ENCODE data around the gene TMEM163.

TMEM163 gene

DNA sequence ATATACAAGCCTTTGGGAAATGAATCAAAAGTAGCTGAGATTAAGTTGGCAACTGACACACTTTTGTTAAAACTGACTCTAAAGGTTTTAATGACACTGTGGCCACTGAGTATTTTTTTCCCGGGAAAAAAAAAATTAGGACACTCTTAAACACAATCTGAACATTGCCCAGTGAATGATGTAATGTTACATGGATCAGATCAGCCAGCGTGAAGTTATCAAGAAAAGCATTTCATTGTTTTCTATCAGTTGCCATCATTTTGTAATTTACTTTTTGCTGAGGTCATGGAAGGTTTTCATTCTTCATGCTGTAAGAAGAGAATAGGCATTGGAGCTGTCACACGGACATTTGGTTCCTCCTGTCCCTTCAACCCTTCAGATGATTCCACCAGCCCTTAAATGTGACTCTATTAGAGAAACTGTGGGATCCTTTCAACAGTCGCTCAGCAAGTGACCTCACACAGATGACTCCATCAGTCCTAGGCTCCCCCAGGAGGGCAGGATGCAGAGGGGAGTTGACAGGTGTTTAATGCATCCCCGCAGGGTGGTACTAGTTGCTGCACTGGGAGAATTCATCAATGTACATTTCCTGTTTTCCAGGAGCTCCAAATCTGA lies 300.7 kb downstream of the TMEM163 start:
- FAIRE-seq (no peak), DNase-seq (ENCODE audit: insufficient read length, low spot score) (no peak)
- TF ChIP-seq TAF1 (IDR thresholded peaks at IDR 0.05; ENCODE audit: low read depth, low read length) (no peak), POLR2A (IDR thresholded peaks at IDR 0.05; ENCODE audit: low read depth, low read length) (no peak), POLR2AphosphoS5 (IDR thresholded peaks at IDR 0.05; ENCODE audit: low read depth, low read length) (no peak), SPI1 (IDR thresholded peaks at IDR 0.05; ENCODE audit: low read depth, low read length) (no peak), PAX5 (IDR thresholded peaks at IDR 0.05; ENCODE audit: insufficient read depth, low read length, severe bottlenecking) (no peak), POU2F2 (IDR thresholded peaks at IDR 0.05; ENCODE audit: low read depth, low read length) (no peak)

GRCh38 chr2:134416637-134417036 lies 302.2 kb downstream of the TMEM163 start:
- no peak for DNase-seq (ENCODE audit: insufficient read length, low spot score)
- FAIRE-seq: no peak
- no peak for TF ChIP-seq POLR2A (IDR thresholded peaks at IDR 0.05; ENCODE audit: low read depth, low read length)
- no peak for TF ChIP-seq POU2F2 (IDR thresholded peaks at IDR 0.05; ENCODE audit: low read depth, low read length)
- no peak for TF ChIP-seq SPI1 (IDR thresholded peaks at IDR 0.05; ENCODE audit: low read depth, low read length)
- no peak for TF ChIP-seq TAF1 (IDR thresholded peaks at IDR 0.05; ENCODE audit: low read depth, low read length)
- TF ChIP-seq PAX5 (IDR thresholded peaks at IDR 0.05; ENCODE audit: insufficient read depth, low read length, severe bottlenecking): no peak

DNA sequence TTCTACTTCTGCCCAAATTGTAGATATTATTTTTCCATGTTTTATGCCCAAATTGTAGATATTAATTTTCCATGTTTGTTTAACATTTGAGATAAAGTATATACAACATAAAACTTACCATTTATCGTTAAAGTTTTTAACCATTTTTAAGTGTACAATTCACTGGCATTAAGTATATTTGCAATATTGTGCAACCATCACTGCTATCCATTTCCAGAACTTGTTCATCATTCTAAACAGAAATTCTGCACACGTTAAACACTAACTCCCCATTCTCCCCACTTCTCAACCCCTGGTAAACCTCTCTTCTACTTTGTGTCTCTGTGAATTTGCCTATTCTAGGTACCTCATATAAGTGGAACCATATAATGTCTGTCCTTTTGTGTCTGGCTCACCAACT lies 302.8 kb downstream of the TMEM163 start:
- DNase-seq (ENCODE audit: insufficient read length, low spot score): no peak
- no peak for FAIRE-seq
- TF ChIP-seq TAF1 (IDR thresholded peaks at IDR 0.05; ENCODE audit: low read depth, low read length): no peak
- TF ChIP-seq PAX5 (IDR thresholded peaks at IDR 0.05; ENCODE audit: insufficient read depth, low read length, severe bottlenecking): no peak
- no peak for TF ChIP-seq POLR2A (IDR thresholded peaks at IDR 0.05; ENCODE audit: low read depth, low read length)
- TF ChIP-seq POLR2AphosphoS5 (IDR thresholded peaks at IDR 0.05; ENCODE audit: low read depth, low read length): no peak

DNA sequence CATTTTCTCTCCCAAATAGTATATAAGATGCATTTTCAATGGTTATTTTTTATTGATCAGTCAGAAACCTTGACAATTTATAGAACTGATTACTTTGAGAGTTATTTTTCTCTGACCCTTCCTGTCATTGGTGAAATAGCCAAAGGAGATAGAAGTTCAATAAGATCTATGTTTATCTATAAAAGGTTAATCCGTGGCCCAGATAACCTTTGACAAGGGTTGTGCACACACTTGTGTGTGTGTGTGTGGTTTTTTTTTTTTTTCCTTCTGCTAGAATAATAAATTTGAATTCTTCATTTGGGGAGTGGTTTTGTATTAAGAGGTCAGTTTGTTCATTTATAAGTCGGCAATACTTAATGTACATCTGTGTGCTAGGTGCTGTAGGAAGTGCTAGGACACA lies 304.9 kb downstream of the TMEM163 start:
- TF ChIP-seq POLR2AphosphoS5 (IDR thresholded peaks at IDR 0.05; ENCODE audit: low read depth, low read length) (no peak), PAX5 (IDR thresholded peaks at IDR 0.05; ENCODE audit: insufficient read depth, low read length, severe bottlenecking) (no peak), POU2F2 (IDR thresholded peaks at IDR 0.05; ENCODE audit: low read depth, low read length) (no peak), TAF1 (IDR thresholded peaks at IDR 0.05; ENCODE audit: low read depth, low read length) (no peak), POLR2A (IDR thresholded peaks at IDR 0.05; ENCODE audit: low read depth, low read length) (no peak), SPI1 (IDR thresholded peaks at IDR 0.05; ENCODE audit: low read depth, low read length) (no peak)
- DNase-seq (ENCODE audit: insufficient read length, low spot score) (no peak), FAIRE-seq (no peak)

DNA sequence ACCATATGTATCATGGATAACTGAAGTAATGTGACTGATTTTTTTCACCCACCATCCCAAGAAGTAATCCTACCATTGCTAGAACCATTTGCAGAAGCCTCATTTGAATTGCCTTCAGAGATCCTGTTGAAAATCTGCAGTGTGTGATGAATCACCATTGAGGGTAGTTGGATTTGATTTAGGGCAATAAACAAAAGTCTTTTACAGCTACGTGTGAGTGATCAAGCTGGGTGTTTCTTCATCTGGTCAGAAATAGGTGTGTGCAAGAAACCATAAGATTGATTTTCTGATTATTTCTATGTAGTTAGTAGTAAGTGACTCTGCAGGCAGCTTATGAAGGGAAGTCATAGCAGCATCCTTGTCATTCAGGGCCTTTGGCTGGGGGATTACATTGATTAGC lies 305.4 kb downstream of the TMEM163 start:
- FAIRE-seq: no peak
- no peak for TF ChIP-seq POLR2AphosphoS5 (IDR thresholded peaks at IDR 0.05; ENCODE audit: low read depth, low read length)
- no peak for TF ChIP-seq POLR2A (IDR thresholded peaks at IDR 0.05; ENCODE audit: low read depth, low read length)
- TF ChIP-seq TAF1 (IDR thresholded peaks at IDR 0.05; ENCODE audit: low read depth, low read length): no peak
- TF ChIP-seq POU2F2 (IDR thresholded peaks at IDR 0.05; ENCODE audit: low read depth, low read length): no peak
- TF ChIP-seq PAX5 (IDR thresholded peaks at IDR 0.05; ENCODE audit: insufficient read depth, low read length, severe bottlenecking): no peak
- no peak for TF ChIP-seq SPI1 (IDR thresholded peaks at IDR 0.05; ENCODE audit: low read depth, low read length)
- no peak for DNase-seq (ENCODE audit: insufficient read length, low spot score)

DNA sequence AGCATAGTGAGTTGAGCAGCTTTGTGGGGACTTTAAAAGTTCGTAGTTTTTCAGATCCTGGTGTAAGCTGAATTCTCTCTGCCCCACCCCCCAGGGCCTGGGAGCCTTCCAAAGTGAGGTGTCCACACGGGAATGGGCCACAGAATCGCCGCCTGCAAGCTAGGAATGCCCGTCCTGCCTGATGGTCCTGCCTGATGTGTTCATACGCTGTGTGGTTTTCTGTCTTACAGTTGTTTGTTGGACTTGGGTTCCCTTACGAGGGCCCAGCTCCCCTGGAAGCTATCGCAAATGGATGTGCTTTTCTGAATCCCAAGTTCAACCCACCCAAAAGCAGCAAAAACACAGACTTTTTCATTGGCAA lies 306.2 kb downstream of the TMEM163 start:
- no peak for DNase-seq (ENCODE audit: insufficient read length, low spot score)
- TF ChIP-seq PAX5 (IDR thresholded peaks at IDR 0.05; ENCODE audit: insufficient read depth, low read length, severe bottlenecking) (no peak), SPI1 (IDR thresholded peaks at IDR 0.05; ENCODE audit: low read depth, low read length) (no peak), POLR2AphosphoS5 (IDR thresholded peaks at IDR 0.05; ENCODE audit: low read depth, low read length) (no peak)
- no peak for FAIRE-seq

DNA sequence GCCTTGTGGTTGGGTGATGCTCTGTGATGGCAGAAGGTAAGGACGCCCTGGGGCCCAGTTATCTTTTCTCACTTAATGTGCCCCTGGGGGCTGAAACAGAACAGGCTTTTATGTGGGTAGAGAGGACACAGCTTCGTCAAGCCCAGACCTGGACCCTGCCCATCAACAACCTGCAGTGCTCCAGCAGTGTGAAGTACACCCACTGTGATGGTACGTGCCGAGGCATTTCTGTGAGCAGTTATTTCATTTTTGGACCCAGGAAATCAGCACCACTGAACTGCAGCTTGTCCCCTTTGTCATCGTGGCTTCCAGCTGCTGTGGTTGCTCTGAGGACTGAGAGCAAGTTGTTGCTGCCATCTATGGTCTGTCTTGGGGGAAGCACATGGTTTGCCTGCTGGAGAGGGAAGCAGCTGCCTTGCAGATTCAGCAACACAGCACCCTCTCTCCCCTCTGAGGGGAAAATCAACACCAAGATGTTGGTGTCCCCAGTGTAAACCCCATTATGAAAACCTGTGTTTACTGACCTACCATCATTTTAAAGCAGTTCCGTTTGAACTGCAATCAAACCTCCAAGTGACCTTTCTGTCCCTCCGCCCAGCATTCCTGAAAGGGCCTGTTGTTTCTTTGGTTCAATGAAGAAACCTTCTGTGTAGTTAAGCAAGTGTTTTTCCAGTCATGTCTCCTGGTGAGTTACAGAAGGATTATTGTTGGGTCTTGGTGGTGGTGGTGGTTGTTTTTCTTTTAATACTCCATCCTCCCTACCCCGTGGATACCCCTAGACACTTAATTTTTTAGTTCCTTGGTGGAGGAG lies 306.8 kb downstream of the TMEM163 start:
- peak; percentile 30 for DNase-seq (ENCODE audit: insufficient read length, low spot score)
- peak; percentile 67; the same call in 1 of the 2 replicates for TF ChIP-seq POU2F2 (IDR thresholded peaks at IDR 0.05; ENCODE audit: low read depth, low read length)
- peak; percentile 74 for TF ChIP-seq PAX5 (IDR thresholded peaks at IDR 0.05; ENCODE audit: insufficient read depth, low read length, severe bottlenecking)
- TF ChIP-seq SPI1 (IDR thresholded peaks at IDR 0.05; ENCODE audit: low read depth, low read length): no peak
- peak; percentile 99 for FAIRE-seq

DNA sequence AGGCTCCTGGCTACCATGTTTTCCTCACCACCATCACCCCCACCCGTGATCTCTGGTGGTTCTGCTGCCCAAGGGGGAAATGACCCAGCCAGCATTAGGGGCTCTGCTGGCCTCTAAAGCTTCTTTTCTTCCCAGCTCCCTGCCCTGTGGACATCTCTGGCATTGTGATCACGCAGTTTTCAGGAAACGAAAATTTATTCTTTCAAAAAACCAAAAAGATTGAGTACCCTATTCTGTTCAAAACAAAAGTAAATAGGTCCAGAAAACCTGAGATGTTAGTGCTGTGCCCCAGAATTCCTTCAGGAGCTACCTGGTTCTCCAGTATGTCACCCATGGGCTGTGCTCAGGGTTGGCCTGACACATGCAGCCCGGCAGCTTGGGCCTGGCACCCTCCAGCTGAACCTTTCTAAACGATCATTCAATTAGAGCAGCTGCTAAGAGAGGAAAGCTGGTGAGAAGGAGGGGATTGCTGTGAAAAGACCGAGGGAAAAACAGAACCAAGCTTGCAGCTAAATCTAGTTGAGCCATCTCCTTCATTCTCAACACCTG lies 307.4 kb downstream of the TMEM163 start:
- DNase-seq (ENCODE audit: insufficient read length, low spot score): no peak
- TF ChIP-seq POLR2A (IDR thresholded peaks at IDR 0.05; ENCODE audit: low read depth, low read length): no peak
- TF ChIP-seq PAX5 (IDR thresholded peaks at IDR 0.05; ENCODE audit: insufficient read depth, low read length, severe bottlenecking): no peak
- no peak for TF ChIP-seq TAF1 (IDR thresholded peaks at IDR 0.05; ENCODE audit: low read depth, low read length)
- TF ChIP-seq SPI1 (IDR thresholded peaks at IDR 0.05; ENCODE audit: low read depth, low read length): no peak
- TF ChIP-seq POLR2AphosphoS5 (IDR thresholded peaks at IDR 0.05; ENCODE audit: low read depth, low read length): no peak
- no peak for TF ChIP-seq POU2F2 (IDR thresholded peaks at IDR 0.05; ENCODE audit: low read depth, low read length)
- no peak for FAIRE-seq

GRCh38 chr2:134410831-134411231 lies 308.0 kb downstream of the TMEM163 start:
- TF ChIP-seq POU2F2 (IDR thresholded peaks at IDR 0.05; ENCODE audit: low read depth, low read length): no peak
- no peak for TF ChIP-seq POLR2AphosphoS5 (IDR thresholded peaks at IDR 0.05; ENCODE audit: low read depth, low read length)
- no peak for TF ChIP-seq POLR2A (IDR thresholded peaks at IDR 0.05; ENCODE audit: low read depth, low read length)
- no peak for TF ChIP-seq TAF1 (IDR thresholded peaks at IDR 0.05; ENCODE audit: low read depth, low read length)
- TF ChIP-seq SPI1 (IDR thresholded peaks at IDR 0.05; ENCODE audit: low read depth, low read length): no peak
- no peak for TF ChIP-seq PAX5 (IDR thresholded peaks at IDR 0.05; ENCODE audit: insufficient read depth, low read length, severe bottlenecking)
- no peak for DNase-seq (ENCODE audit: insufficient read length, low spot score)
- FAIRE-seq: no peak
